Spleen (tissue), 7 donors: Measurements from ENCODE around the gene SOS1.

Experiments used
- CTCF ChIP-seq, 11 experiments: fragments of 200-600 bp in 7 of 11; fragments of 450-650 bp in 4 of 11; sonication (generic) in 4 of 11; IDR thresholded peaks in 8 of 11; conservative IDR thresholded peaks in 3 of 11; 1 replicate in 7 of 11; 2 replicates in 4 of 11; pipeline versions ENCODE4 v1.4.0 to v1.8.0; 2016 to 2021; ENCODE audit warnings: antibody characterized with exemption in 11 of 11, inconsistent platforms in 4 of 11, mild to moderate bottlenecking in 1 of 11
- POLR2A ChIP-seq, 3 donors: fragments of 450-650 bp; IDR thresholded peaks; one replicate each; pipeline ENCODE4 v1.5.1; 2017; ENCODE audit warnings: antibody characterized with exemption in 3 of 3, mild to moderate bottlenecking in 1 of 3
- POLR2AphosphoS5 ChIP-seq, 3 donors: sonication (generic); formaldehyde crosslinking; IDR thresholded peaks; one replicate each; pipeline ENCODE4 v1.5.1; 2017; ENCODE audit warnings: antibody characterized with exemption in 3 of 3
- donor health status: DM: no; HTN: no; CAD: no; lungs with moderate emphysema.
- donor health status: DM: no; HTN: no; CAD: no.
- donor health status: DM: no; HTN: no; CAD: no.

DNA sequence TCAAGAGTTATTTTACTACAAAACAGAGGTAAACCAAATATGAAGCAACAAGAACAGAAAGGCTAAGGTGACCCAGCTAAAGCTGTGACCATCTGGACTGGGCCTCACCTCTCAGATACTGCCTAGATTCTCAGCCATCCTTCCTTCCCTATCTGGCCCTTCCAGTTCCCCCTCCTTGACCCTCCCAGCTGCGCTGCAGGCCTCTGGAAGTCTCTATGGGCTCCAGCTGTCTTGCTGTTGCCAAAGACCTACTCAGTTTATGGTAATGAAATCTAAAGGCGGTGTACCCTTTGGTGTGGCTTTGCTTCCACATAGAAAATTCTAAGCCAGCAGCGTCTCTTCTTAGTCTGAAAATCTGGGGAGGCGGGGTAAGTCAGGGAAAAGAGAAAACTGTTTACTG is 175.5 kb downstream of the SOS1 start:
- no peak for TF ChIP-seq CTCF (IDR thresholded peaks at IDR 0.05 in 8 of 11, conservative IDR thresholded peaks at IDR 0.05 in 3 of 11)
- TF ChIP-seq POLR2A (IDR thresholded peaks at IDR 0.05): no peak
- no peak for TF ChIP-seq POLR2AphosphoS5 (IDR thresholded peaks at IDR 0.05)
